GM23338 (cell line): ENCODE results near the gene HTR3C. TPM values are rescaled to one million over a fixed set of nuclear protein-coding genes. Genes with fewer than 3 reads are reported as not detected.

Experiments used
- ATAC-seq: fragments of 200-7000 bp; cut with Tn5 transposase; 3 replicates; pipeline ENCODE4 v1.9.1; 2020
- DNase-seq: peaks from one replicate; pipeline ENCODE4 v3.0.0-alpha.2; 2015; ENCODE audit warnings: low spot score
- H2AFZ ChIP-seq: fragments of 200-600 bp; sonication (generic); 2 replicates; pipeline ENCODE4 v1.8.0; 2016; ENCODE audit warnings: antibody characterized with exemption, mild to moderate bottlenecking, moderate library complexity
- H3F3A ChIP-seq: fragments of 200-600 bp; sonication (generic); replicated peaks from 2 replicates; pipeline ENCODE4 v1.8.0; 2017; ENCODE audit warnings: antibody characterized with exemption, mixed run types, low read depth
- H3K27ac ChIP-seq: fragments of 200-600 bp; sonication (generic); 2 replicates; pipeline ENCODE4 v1.6.1; 2016; ENCODE audit warnings: low read depth
- H3K27me3 ChIP-seq: fragments of 200-600 bp; sonication (generic); 2 replicates; pipeline ENCODE4 v1.8.0; 2016; ENCODE audit warnings: mild to moderate bottlenecking, mixed run types, moderate library complexity; ENCODE audit not compliant: insufficient read depth
- H3K36me3 ChIP-seq: fragments of 200-600 bp; sonication (generic); 2 replicates; pipeline ENCODE4 v1.8.0; 2016; ENCODE audit warnings: mild to moderate bottlenecking; ENCODE audit not compliant: insufficient read depth
- H3K4me1 ChIP-seq: fragments of 200-600 bp; sonication (generic); 2 replicates; pipeline ENCODE4 v1.8.0; 2016; ENCODE audit warnings: mild to moderate bottlenecking, moderate library complexity; ENCODE audit not compliant: insufficient read depth
- H3K4me2 ChIP-seq: fragments of 200-600 bp; sonication (generic); 2 replicates; pipeline ENCODE4 v1.7.1; 2017; ENCODE audit warnings: mixed run types
- H3K4me3 ChIP-seq: fragments of 200-600 bp; sonication (generic); 2 replicates; pipeline ENCODE4 v1.6.1; 2016; ENCODE audit warnings: mixed run types
- H3K79me2 ChIP-seq: fragments of 200-600 bp; sonication (generic); replicated peaks from 2 replicates; pipeline ENCODE4 v1.8.0; 2017; ENCODE audit warnings: mild to moderate bottlenecking; ENCODE audit not compliant: insufficient read depth
- H3K9me2 ChIP-seq: fragments of 200-600 bp; sonication (generic); 2 replicates; pipeline ENCODE4 v1.8.0; 2017; ENCODE audit not compliant: insufficient read depth
- H4K20me1 ChIP-seq: fragments of 200-600 bp; sonication (generic); replicated peaks from 2 replicates; pipeline ENCODE4 v1.8.0; 2017; ENCODE audit warnings: mild to moderate bottlenecking; ENCODE audit not compliant: insufficient read depth
- H3K27ac Mint-ChIP-seq: 2 replicates; pipeline ENCODE4 v1.8.0; 2020; ENCODE audit warnings: inconsistent platforms, mild to moderate bottlenecking, moderate library complexity, mixed read lengths
- H3K27me3 Mint-ChIP-seq: 3 replicates; pipeline ENCODE4 v1.8.0; 2022; ENCODE audit warnings: low read depth, mild to moderate bottlenecking, moderate library complexity, mixed read lengths, inconsistent platforms; ENCODE audit not compliant: insufficient read depth, poor library complexity
- H3K36me3 Mint-ChIP-seq: 3 replicates; pipeline ENCODE4 v1.8.0; 2021; ENCODE audit warnings: low read depth, mild to moderate bottlenecking, inconsistent platforms, moderate library complexity, mixed read lengths
- H3K4me1 Mint-ChIP-seq: 3 replicates; pipeline ENCODE4 v1.8.0; 2020; ENCODE audit warnings: mild to moderate bottlenecking, inconsistent platforms, mixed read lengths
- H3K4me3 Mint-ChIP-seq: 3 replicates; pipeline ENCODE4 v1.8.0; 2021; ENCODE audit warnings: moderate library complexity, mild to moderate bottlenecking, inconsistent platforms, mixed read lengths
- H3K9me3 Mint-ChIP-seq: 3 replicates; pipeline ENCODE4 v1.8.0; 2020; ENCODE audit warnings: moderate library complexity, mild to moderate bottlenecking, inconsistent platforms, mixed read lengths
- CREB1 ChIP-seq: fragments of 250-450 bp; sonication (Bioruptor Pico); IDR thresholded peaks from 2 replicates; pipeline ENCODE4 v1.5.0; 2020; ENCODE audit warnings: low read depth, mild to moderate bottlenecking, moderate library complexity
- NANOG ChIP-seq: IDR thresholded peaks from 2 replicates; pipeline ENCODE4 v1.6.1; 2016; ENCODE audit warnings: antibody characterized with exemption, borderline replicate concordance
- STAT1 ChIP-seq: IDR thresholded peaks from one replicate; pipeline ENCODE4 v1.6.1; 2016; ENCODE audit warnings: antibody characterized with exemption; ENCODE audit not compliant: unreplicated experiment
- polyA plus RNA-seq: library from polyadenylated mRNA; unstranded; fragments of >200 nt; fragmentation: Nextera tagmentation; extraction: Ambion mirVana; gene quantifications from 2 replicates; pipeline ENCODE4 v1.2.1, GENCODE V29; 2016
- total RNA-seq: library from RNA; depleted of rRNA; stranded (reverse); fragments of >200 nt; shearing (Covaris generic); gene quantifications from 2 replicates; pipeline ENCODE4 v1.2.3, GENCODE V29; 2014
- TF ChIP-seq, protein P1 (sequence below): IDR thresholded peaks from 2 replicates; pipeline ENCODE4 v1.6.1; 2016; ENCODE audit warnings: antibody characterized with exemption
- TF ChIP-seq, protein P2 (sequence below): fragments of 250-450 bp; sonication (Bioruptor Pico); IDR thresholded peaks from 2 replicates; pipeline ENCODE4 v1.5.0; 2020; ENCODE audit warnings: mild to moderate bottlenecking, moderate library complexity

HTR3C gene
- total and polyA plus RNA-seq, 2 experiments from 2014 or later, result not detected

DNA sequence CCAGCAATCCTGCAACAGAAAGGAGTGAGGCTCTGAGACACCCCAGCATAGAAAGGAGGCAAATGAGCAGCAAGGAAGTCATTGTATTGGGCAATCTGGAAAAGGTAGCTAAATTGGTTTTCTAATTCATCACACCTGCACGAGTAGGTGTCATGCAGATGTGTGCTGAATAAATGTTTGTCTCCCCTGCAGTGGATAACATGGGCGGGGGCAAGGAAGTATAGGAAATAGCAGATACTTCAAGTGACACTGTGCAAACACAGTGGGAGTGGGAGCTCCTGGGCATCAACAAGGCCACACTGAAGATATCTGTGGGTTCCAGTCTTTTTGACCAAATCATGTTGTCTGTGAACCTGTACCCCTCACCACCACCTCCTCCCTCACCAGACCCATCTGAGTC, 29.6 kb downstream of the HTR3C start (continued):
- TF ChIP-seq, protein P1, sequence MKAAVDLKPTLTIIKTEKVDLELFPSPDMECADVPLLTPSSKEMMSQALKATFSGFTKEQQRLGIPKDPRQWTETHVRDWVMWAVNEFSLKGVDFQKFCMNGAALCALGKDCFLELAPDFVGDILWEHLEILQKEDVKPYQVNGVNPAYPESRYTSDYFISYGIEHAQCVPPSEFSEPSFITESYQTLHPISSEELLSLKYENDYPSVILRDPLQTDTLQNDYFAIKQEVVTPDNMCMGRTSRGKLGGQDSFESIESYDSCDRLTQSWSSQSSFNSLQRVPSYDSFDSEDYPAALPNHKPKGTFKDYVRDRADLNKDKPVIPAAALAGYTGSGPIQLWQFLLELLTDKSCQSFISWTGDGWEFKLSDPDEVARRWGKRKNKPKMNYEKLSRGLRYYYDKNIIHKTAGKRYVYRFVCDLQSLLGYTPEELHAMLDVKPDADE, result no peak

DNA sequence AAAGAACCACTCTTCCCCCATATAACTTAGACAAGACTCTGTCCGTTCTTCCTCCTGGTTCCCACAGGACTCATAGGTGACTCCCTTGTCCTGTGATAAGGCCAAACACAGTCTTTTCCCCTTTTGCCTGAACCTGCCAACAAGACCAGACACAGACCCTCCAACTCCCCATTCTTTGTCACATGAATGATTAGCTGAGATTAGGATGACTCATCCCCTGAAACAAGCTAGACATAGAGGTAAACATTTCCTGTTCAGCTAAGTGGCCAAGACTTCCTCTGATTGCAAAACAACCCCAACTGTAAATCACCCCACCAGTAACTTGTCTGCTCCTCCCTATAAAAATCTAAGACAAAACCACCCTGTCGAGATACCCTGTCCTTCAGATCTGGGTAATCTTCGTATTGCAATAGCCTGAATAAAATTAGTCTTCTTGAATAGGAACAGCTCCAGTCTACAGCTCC, 32.6 kb downstream of the HTR3C start:
- H2AFZ ChIP-seq, result no peak overlapping the region
- H3K79me2 ChIP-seq, result no peaks in the 10 kb centered on the region
- no peak overlapping the region for H3K4me2 ChIP-seq
- H3K27me3 Mint-ChIP-seq, result peaks cover 6% of the 10 kb centered on the region
- no peak overlapping the region for H3K4me3 ChIP-seq
- H3K27ac Mint-ChIP-seq, result no peak overlapping the region
- no peaks in the 10 kb centered on the region for H3K27me3 ChIP-seq
- H3K27ac ChIP-seq, result no peak overlapping the region
- H3K9me2 ChIP-seq, result no peaks in the 10 kb centered on the region
- H3K9me3 Mint-ChIP-seq, result peaks cover under 1% of the 10 kb centered on the region; the same call in 1 of the 3 replicates
- H3K4me1 ChIP-seq, result no peaks in the 10 kb centered on the region
- no peaks in the 10 kb centered on the region for H3F3A ChIP-seq
- DNase-seq (no peak), ATAC-seq (no peak)
- H4K20me1 ChIP-seq, result no peaks in the 10 kb centered on the region
- no peaks in the 10 kb centered on the region for H3K36me3 Mint-ChIP-seq
- peaks cover 2% of the 10 kb centered on the region; the same call in 2 of the 3 replicates for H3K4me1 Mint-ChIP-seq
- no peaks in the 10 kb centered on the region for H3K36me3 ChIP-seq
- TF ChIP-seq, protein P1, result no peak
- TF ChIP-seq NANOG (no peak), CREB1 (CRISPR knock-in tag) (no peak)
- no peak overlapping the region for H3K4me3 Mint-ChIP-seq

DNA sequence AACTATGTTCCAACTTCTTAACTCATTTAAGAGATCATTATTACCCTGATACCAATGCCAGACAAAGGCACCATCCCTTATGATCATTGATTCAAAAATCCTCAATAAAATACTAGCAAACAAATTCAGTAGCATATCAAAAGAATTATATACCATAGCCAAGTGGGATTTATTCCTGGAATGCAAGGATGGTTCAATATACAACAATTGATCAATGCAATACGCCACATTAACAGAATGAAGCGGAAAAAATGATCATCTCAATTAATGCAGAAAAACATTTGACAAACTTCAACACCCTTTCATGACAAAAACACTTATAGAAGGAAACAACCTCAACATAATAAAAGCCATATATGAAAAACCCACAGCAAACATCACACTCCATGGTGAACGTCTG, 39.4 kb downstream of the HTR3C start:
- H3K27ac ChIP-seq, result no peak overlapping the region
- H3K79me2 ChIP-seq, result no peaks in the 10 kb centered on the region
- H3K4me3 ChIP-seq, result no peak overlapping the region
- Mint-ChIP-seq H3K4me1 (no peaks in the 10 kb centered on the region), H3K36me3 (no peaks in the 10 kb centered on the region), H3K4me3 (no peak overlapping the region), H3K27ac (no peak overlapping the region), H3K27me3 (peaks cover 4% of the 10 kb centered on the region), H3K9me3 (peaks cover 11% of the 10 kb centered on the region)
- no peak overlapping the region for H3K4me2 ChIP-seq
- no peaks in the 10 kb centered on the region for H3F3A ChIP-seq
- no peaks in the 10 kb centered on the region for H3K4me1 ChIP-seq
- H3K27me3 ChIP-seq, result no peaks in the 10 kb centered on the region
- DNase-seq (no peak), ATAC-seq (no peak)
- no peaks in the 10 kb centered on the region for H4K20me1 ChIP-seq
- TF ChIP-seq STAT1, result no peak
- TF ChIP-seq, protein P2, sequence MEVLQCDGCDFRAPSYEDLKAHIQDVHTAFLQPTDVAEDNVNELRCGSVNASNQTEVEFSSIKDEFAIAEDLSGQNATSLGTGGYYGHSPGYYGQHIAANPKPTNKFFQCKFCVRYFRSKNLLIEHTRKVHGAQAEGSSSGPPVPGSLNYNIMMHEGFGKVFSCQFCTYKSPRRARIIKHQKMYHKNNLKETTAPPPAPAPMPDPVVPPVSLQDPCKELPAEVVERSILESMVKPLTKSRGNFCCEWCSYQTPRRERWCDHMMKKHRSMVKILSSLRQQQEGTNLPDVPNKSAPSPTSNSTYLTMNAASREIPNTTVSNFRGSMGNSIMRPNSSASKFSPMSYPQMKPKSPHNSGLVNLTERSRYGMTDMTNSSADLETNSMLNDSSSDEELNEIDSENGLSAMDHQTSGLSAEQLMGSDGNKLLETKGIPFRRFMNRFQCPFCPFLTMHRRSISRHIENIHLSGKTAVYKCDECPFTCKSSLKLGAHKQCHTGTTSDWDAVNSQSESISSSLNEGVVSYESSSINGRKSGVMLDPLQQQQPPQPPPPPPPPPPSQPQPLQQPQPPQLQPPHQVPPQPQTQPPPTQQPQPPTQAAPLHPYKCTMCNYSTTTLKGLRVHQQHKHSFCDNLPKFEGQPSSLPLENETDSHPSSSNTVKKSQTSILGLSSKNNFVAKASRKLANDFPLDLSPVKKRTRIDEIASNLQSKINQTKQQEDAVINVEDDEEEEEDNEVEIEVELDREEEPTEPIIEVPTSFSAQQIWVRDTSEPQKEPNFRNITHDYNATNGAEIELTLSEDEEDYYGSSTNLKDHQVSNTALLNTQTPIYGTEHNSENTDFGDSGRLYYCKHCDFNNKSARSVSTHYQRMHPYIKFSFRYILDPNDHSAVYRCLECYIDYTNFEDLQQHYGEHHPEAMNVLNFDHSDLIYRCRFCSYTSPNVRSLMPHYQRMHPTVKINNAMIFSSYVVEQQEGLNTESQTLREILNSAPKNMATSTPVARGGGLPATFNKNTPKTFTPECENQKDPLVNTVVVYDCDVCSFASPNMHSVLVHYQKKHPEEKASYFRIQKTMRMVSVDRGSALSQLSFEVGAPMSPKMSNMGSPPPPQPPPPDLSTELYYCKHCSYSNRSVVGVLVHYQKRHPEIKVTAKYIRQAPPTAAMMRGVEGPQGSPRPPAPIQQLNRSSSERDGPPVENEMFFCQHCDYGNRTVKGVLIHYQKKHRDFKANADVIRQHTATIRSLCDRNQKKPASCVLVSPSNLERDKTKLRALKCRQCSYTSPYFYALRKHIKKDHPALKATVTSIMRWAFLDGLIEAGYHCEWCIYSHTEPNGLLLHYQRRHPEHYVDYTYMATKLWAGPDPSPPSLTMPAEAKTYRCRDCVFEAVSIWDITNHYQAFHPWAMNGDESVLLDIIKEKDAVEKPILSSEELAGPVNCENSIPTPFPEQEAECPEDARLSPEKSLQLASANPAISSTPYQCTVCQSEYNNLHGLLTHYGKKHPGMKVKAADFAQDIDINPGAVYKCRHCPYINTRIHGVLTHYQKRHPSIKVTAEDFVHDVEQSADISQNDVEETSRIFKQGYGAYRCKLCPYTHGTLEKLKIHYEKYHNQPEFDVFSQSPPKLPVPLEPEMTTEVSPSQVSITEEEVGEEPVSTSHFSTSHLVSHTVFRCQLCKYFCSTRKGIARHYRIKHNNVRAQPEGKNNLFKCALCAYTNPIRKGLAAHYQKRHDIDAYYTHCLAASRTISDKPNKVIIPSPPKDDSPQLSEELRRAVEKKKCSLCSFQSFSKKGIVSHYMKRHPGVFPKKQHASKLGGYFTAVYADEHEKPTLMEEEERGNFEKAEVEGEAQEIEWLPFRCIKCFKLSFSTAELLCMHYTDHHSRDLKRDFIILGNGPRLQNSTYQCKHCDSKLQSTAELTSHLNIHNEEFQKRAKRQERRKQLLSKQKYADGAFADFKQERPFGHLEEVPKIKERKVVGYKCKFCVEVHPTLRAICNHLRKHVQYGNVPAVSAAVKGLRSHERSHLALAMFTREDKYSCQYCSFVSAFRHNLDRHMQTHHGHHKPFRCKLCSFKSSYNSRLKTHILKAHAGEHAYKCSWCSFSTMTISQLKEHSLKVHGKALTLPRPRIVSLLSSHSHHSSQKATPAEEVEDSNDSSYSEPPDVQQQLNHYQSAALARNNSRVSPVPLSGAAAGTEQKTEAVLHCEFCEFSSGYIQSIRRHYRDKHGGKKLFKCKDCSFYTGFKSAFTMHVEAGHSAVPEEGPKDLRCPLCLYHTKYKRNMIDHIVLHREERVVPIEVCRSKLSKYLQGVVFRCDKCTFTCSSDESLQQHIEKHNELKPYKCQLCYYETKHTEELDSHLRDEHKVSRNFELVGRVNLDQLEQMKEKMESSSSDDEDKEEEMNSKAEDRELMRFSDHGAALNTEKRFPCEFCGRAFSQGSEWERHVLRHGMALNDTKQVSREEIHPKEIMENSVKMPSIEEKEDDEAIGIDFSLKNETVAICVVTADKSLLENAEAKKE (CRISPR knock-in tag), result no peak
- H2AFZ ChIP-seq, result no peak overlapping the region
- H3K36me3 ChIP-seq, result no peaks in the 10 kb centered on the region
- no peaks in the 10 kb centered on the region for H3K9me2 ChIP-seq
